Measurements from ENCODE around the gene PGAM1.

DNA sequence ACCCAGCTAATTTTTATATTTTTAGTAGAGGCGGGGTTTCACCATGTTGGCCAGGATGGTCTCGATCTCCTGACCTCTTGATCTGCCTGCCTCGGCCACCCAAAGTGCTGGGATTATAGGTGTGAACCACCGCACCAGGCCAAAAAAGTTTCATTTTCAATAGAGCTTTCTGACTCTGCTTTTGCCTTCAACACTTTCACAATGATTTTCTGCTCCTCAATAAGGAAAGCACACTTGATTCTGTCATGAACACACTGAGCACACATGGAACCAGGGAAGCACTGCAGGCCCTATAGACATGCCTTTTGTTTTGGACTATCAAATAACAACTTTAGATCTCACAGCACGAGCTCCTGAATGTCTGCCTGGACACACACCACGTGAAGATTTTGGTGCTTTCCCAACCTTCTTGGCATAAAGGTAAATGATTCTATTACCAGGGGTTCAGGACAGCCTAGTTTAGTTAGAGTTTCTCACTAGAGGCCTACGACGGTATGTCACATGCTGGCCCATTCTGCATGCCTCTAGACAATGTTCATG lies 32.9 kb upstream of the PGAM1 start:
- TF ChIP-seq, protein P1, sequence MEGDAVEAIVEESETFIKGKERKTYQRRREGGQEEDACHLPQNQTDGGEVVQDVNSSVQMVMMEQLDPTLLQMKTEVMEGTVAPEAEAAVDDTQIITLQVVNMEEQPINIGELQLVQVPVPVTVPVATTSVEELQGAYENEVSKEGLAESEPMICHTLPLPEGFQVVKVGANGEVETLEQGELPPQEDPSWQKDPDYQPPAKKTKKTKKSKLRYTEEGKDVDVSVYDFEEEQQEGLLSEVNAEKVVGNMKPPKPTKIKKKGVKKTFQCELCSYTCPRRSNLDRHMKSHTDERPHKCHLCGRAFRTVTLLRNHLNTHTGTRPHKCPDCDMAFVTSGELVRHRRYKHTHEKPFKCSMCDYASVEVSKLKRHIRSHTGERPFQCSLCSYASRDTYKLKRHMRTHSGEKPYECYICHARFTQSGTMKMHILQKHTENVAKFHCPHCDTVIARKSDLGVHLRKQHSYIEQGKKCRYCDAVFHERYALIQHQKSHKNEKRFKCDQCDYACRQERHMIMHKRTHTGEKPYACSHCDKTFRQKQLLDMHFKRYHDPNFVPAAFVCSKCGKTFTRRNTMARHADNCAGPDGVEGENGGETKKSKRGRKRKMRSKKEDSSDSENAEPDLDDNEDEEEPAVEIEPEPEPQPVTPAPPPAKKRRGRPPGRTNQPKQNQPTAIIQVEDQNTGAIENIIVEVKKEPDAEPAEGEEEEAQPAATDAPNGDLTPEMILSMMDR (IDR thresholded peaks at IDR 0.05): no peak
- no peak for TF ChIP-seq POLR2A (IDR thresholded peaks at IDR 0.05)
